T-helper 2 cell (primary cell): Measurements from ENCODE around the gene SNAP29.
"Not testable (repeated sequence)": the region's sequence is repeated elsewhere in the genome, so short reads cannot be mapped to it uniquely, and the experiment has no call there.

Source experiments
- DNase-seq, 5 experiments: peaks; one replicate each; pipeline versions ENCODE4 v3.0.0 to v3.0.0-alpha.2; 2012 to 2022

Gene SNAP29

GRCh38 chr22:20867179-20868024 is 8.6 kb downstream of the SNAP29 start:
- no peak for DNase-seq

- no peak for DNase-seq
Observed at GRCh38 chr22:20868025-20868962, 9.5 kb downstream of the SNAP29 start.

GRCh38 chr22:20869234-20869633 is 10.4 kb downstream of the SNAP29 start:
- DNase-seq = no peak

GRCh38 chr22:20873214-20873613 is 14.4 kb downstream of the SNAP29 start:
- no peak for DNase-seq

- no peak for DNase-seq
Observed at GRCh38 chr22:20875296-20875695, 16.5 kb downstream of the SNAP29 start.

- no peak for DNase-seq
Observed at GRCh38 chr22:20877715-20878114, 18.9 kb downstream of the SNAP29 start.

- DNase-seq = no peak
Observed at GRCh38 chr22:20881231-20881630, 22.4 kb downstream of the SNAP29 start.

- DNase-seq = no peak
Observed at GRCh38 chr22:20881869-20882815, 23.3 kb downstream of the SNAP29 start.

- no peak for DNase-seq
Observed at GRCh38 chr22:20882855-20883254, 24.0 kb downstream of the SNAP29 start.

- DNase-seq = no peak
Observed at GRCh38 chr22:20884454-20884853, 25.6 kb downstream of the SNAP29 start.

- no peak for DNase-seq
Observed at GRCh38 chr22:20885017-20885556, 26.3 kb downstream of the SNAP29 start.

GRCh38 chr22:20885557-20886323 is 26.9 kb downstream of the SNAP29 start:
- peak in 2 of 5 experiments; percentile 5 to 30 for DNase-seq

- no peak for DNase-seq
Observed at GRCh38 chr22:20887375-20887774, 28.6 kb downstream of the SNAP29 start.

GRCh38 chr22:20889025-20889704 is 30.4 kb downstream of the SNAP29 start:
- DNase-seq = no peak

- no peak for DNase-seq
Observed at GRCh38 chr22:20889904-20890540, 31.2 kb downstream of the SNAP29 start.

GRCh38 chr22:20890975-20891374 is 32.2 kb downstream of the SNAP29 start:
- no peak for DNase-seq

- DNase-seq = not testable (repeated sequence)
Observed at GRCh38 chr22:20897737-20898136, 38.9 kb downstream of the SNAP29 start.

- DNase-seq = no peak
Observed at GRCh38 chr22:20899827-20900423, 41.1 kb downstream of the SNAP29 start.
